CD4-positive, CD25-positive, alpha-beta regulatory T cell (primary cell): ENCODE data around the gene SLK. TPM values are rescaled to one million over a fixed set of nuclear protein-coding genes. Genes with fewer than 3 reads are reported as not detected.
A peak's percentile ranks its signal among the peaks of the same experiment; 100 is the strongest.

Experiments used
- ATAC-seq, 2 donors: fragments of 150-1000 bp; cut with Tn5 transposase; one replicate each; pipeline ENCODE4 v1.10.0; 2021; ENCODE audit warnings: low read depth in 2 of 2, moderate number of reproducible peaks in 2 of 2, moderate library complexity in 1 of 2
- DNase-seq, 3 donors: peaks; one replicate each; pipeline versions ENCODE4 v3.0.0 to v3.0.0-alpha.2; 2012 to 2022; ENCODE audit warnings: mixed read lengths in 1 of 3
- H3K27ac ChIP-seq: one replicate; pipeline ENCODE4 v1.7.0; 2013; ENCODE audit warnings: mild to moderate bottlenecking, low read length; ENCODE audit not compliant: insufficient read depth, poor library complexity, severe bottlenecking
- H3K27me3 ChIP-seq: one replicate; pipeline ENCODE4 v1.7.0; 2013; ENCODE audit warnings: low read length; ENCODE audit not compliant: control insufficient read depth, insufficient read depth
- H3K36me3 ChIP-seq: one replicate; pipeline ENCODE4 v1.7.0; 2013; ENCODE audit warnings: mild to moderate bottlenecking, low read length, moderate library complexity; ENCODE audit not compliant: control insufficient read depth, insufficient read depth
- H3K4me1 ChIP-seq: 2 replicates; pipeline ENCODE4 v1.7.0; 2013; ENCODE audit warnings: mild to moderate bottlenecking, low read length; ENCODE audit not compliant: insufficient read depth, control insufficient read depth, poor library complexity, severe bottlenecking
- H3K4me3 ChIP-seq: one replicate; pipeline ENCODE4 v1.7.0; 2013; ENCODE audit warnings: low read depth, mild to moderate bottlenecking, low read length, moderate library complexity
- H3K9me3 ChIP-seq, 2 experiments: 1 replicate in 1 of 2; 2 replicates in 1 of 2; pipeline ENCODE4 v1.7.0; 2013; ENCODE audit warnings: low read length in 2 of 2, mild to moderate bottlenecking in 1 of 2, moderate library complexity in 1 of 2; ENCODE audit not compliant: control insufficient read depth in 2 of 2
- H3K27ac Mint-ChIP-seq, 3 donors: one replicate each; pipeline ENCODE4 v1.8.0; 2020 to 2022; ENCODE audit warnings: mild to moderate bottlenecking in 3 of 3, mixed read lengths in 3 of 3, moderate library complexity in 2 of 3
- H3K27me3 Mint-ChIP-seq: one replicate; pipeline ENCODE4 v1.8.0; 2022; ENCODE audit warnings: mild to moderate bottlenecking, mixed read lengths
- H3K36me3 Mint-ChIP-seq: one replicate; pipeline ENCODE4 v1.8.0; 2020; ENCODE audit warnings: mixed read lengths
- H3K4me1 Mint-ChIP-seq, 4 donors: one replicate each; pipeline ENCODE4 v1.8.0; 2020 to 2022; ENCODE audit warnings: mixed read lengths in 4 of 4, mild to moderate bottlenecking in 1 of 4
- H3K4me3 Mint-ChIP-seq, 4 donors: one replicate each; pipeline ENCODE4 v1.8.0; 2020 to 2022; ENCODE audit warnings: mild to moderate bottlenecking in 4 of 4, mixed read lengths in 4 of 4, moderate library complexity in 3 of 4
- H3K9me3 Mint-ChIP-seq, 7 donors: one replicate each; pipeline ENCODE4 v1.8.0; 2020 to 2022; ENCODE audit warnings: mixed read lengths in 7 of 7, mild to moderate bottlenecking in 3 of 7, moderate library complexity in 2 of 7
- polyA plus RNA-seq, 4 donors: library from polyadenylated mRNA; unstranded; fragments of 300-500 nt; fragmentation: Illumina TruSeq; gene quantifications; one replicate each; pipeline ENCODE4 v1.2.3, GENCODE V29; 2021
- total RNA-seq: library from RNA; stranded (reverse); gene quantifications from one replicate; pipeline ENCODE4 v1.2.3, GENCODE V29; 2022

Gene SLK
- total and polyA plus RNA-seq, 5 donors from 2014 or later = 3.2 to 23.5 (median 3.4) TPM

DNA sequence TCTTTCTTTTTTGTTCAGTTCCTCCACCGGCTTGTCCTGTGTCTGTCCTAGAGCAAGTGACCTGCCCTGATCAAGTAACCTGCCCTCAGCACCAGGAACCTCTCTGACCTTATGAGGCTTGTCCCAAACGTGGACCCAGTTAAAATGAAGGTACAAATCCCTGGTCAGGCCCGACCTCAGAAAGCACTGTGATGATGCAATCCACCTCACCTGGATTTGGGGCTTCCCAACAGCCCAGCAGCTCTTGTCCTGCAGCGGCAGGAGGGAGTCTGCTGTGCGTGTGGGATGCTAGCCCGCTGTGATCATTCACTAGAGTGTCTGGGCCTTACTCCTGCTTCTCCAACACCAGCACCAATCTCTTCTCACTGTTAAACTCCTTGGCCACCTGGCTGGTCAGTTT lies 107.6 kb downstream of the SLK start:
- peaks cover 0 to 5% (median 1%) of the 10 kb centered on the region in 4 donors for H3K4me1 Mint-ChIP-seq
- H3K27me3 Mint-ChIP-seq = no peaks in the 10 kb centered on the region
- Histone ChIP-seq H3K4me3 (no peak overlapping the region), H3K4me1 (no peaks in the 10 kb centered on the region), H3K36me3 (no peaks in the 10 kb centered on the region), H3K27ac (no peak overlapping the region), H3K9me3 (no peaks in the 10 kb centered on the region), H3K27me3 (no peaks in the 10 kb centered on the region)
- no peak overlapping the region for H3K27ac Mint-ChIP-seq
- no peaks in the 10 kb centered on the region for H3K36me3 Mint-ChIP-seq
- ATAC-seq (no peak), DNase-seq (no peak)
- H3K9me3 Mint-ChIP-seq = no peaks in the 10 kb centered on the region
- no peak overlapping the region for H3K4me3 Mint-ChIP-seq

DNA sequence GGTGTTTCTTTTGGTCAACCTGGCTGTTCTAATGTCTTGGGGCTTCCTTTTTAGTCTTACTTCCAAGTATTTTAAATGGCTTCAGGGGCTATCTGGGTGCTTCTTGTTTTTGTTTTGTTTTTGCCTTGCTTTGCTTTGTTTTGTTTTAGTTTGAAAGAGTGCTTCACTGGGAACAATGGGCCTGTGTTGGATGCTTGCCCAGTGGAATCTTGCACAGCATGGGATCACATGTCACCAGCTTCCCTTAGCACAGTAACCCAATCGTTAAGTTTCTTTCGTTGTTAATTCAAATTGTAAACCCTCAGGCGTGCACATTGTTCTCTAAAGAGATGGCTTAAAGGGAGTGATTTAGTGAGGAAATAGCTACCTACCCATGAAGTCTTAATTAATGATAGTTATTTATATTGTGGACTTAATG lies 109.8 kb downstream of the SLK start:
- Mint-ChIP-seq H3K27ac (no peak overlapping the region), H3K9me3 (no peaks in the 10 kb centered on the region), H3K27me3 (no peaks in the 10 kb centered on the region), H3K36me3 (no peaks in the 10 kb centered on the region), H3K4me1 (peaks cover 0 to 5% (median under 1%) of the 10 kb centered on the region in 4 donors), H3K4me3 (no peak overlapping the region)
- Histone ChIP-seq H3K27me3 (no peaks in the 10 kb centered on the region), H3K4me3 (no peak overlapping the region), H3K4me1 (no peaks in the 10 kb centered on the region), H3K27ac (no peak overlapping the region), H3K36me3 (no peaks in the 10 kb centered on the region), H3K9me3 (no peaks in the 10 kb centered on the region)
- ATAC-seq (no peak), DNase-seq (no peak)

DNA sequence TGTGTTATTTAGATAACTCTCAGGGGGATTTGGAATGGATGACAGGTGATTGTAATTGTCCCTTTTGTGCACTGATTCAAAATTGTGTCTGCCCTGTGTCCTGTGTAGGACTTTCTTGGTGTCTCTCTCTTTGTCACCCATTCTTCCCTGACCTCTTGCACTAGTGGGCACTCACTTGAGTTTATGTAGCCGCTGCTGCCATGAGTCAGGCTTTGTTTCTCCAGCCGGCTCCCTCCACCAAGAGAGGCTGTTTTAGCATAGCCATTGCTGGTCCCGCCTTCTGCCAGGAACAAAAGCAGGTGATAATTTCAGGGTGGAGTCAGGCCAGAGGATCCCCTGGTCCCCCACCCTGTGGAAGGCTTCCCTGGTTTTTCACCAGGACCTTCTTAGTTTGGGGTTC lies 110.3 kb downstream of the SLK start:
- H3K4me3 Mint-ChIP-seq = no peak overlapping the region
- no peaks in the 10 kb centered on the region for H3K36me3 ChIP-seq
- no peak for ATAC-seq
- H3K27me3 ChIP-seq = peaks cover 3% of the 10 kb centered on the region
- no peak for DNase-seq
- H3K9me3 ChIP-seq = no peaks in the 10 kb centered on the region
- H3K27me3 Mint-ChIP-seq = no peaks in the 10 kb centered on the region
- H3K9me3 Mint-ChIP-seq = no peaks in the 10 kb centered on the region
- H3K4me1 ChIP-seq = no peaks in the 10 kb centered on the region
- no peaks in the 10 kb centered on the region for H3K36me3 Mint-ChIP-seq
- H3K27ac ChIP-seq = no peak overlapping the region
- H3K4me1 Mint-ChIP-seq = peaks cover 0 to 5% (median 0%) of the 10 kb centered on the region in 4 donors
- H3K4me3 ChIP-seq = no peak overlapping the region
- H3K27ac Mint-ChIP-seq = no peak overlapping the region

DNA sequence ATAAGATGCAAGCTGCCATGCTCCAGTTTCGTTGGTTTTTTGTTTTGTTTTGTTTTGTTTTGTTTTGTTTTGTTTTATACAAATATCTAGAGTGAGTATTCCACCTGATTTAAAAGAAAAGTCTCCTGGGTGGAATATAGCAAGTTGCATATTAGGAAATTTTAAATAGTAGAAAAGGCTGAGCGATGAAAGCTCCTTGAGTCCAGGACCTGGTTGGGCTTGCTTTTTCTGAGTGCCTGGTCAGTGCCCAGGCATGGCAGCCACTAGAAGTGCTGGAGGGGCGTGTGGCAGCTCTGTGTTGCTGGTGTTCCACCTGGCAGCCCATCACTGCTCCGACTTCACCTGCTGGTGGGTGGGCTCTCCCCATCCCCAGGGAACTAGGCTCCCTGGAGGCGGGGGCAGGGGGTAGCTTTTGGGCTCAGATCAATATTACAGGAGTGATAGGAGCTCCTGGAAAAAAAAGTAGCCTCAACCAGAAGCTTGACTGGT lies 110.8 kb downstream of the SLK start:
- H3K36me3 Mint-ChIP-seq = no peaks in the 10 kb centered on the region
- peak in 1 of 2 donors; percentile 8 for ATAC-seq

More for the DNA sequence above, 110.8 kb downstream of the SLK start:
- no peaks in the 10 kb centered on the region for H3K4me1 ChIP-seq
- no peaks in the 10 kb centered on the region for H3K36me3 ChIP-seq
- Mint-ChIP-seq H3K4me3 (no peak overlapping the region), H3K9me3 (no peaks in the 10 kb centered on the region), H3K4me1 (peaks cover 0 to 4% (median 0%) of the 10 kb centered on the region in 4 donors), H3K27ac (no peak overlapping the region), H3K27me3 (no peaks in the 10 kb centered on the region)
- peaks cover 3% of the 10 kb centered on the region for H3K27me3 ChIP-seq
- no peak overlapping the region for H3K4me3 ChIP-seq
- H3K9me3 ChIP-seq = no peaks in the 10 kb centered on the region
- no peak overlapping the region for H3K27ac ChIP-seq
- no peak for DNase-seq

Other genes with a start within 250 kb of the SLK start
- gene SH3PXD2A, start 111.6 kb upstream of the SLK start, total RNA-seq = 15.4 TPM
- gene SH3PXD2A, start 111.6 kb upstream of the SLK start, polyA plus RNA-seq = under 1 TPM; 0.24 to 0.59 (median 0.38) TPM
- gene STN1, start 49.0 kb upstream of the SLK start, total RNA-seq = 44.1 TPM
- 100 to 1,000 TPM in 3 of 4 donors, 10 to 100 TPM in 1; 94.5 to 122 (median 109) TPM for gene STN1, start 49.0 kb upstream of the SLK start, polyA plus RNA-seq
- not detected for gene COL17A1, start 118.7 kb downstream of the SLK start, total RNA-seq
- gene COL17A1, start 118.7 kb downstream of the SLK start, polyA plus RNA-seq = under 1 TPM in 1 of 4 donors, not detected in 3; 0.24 TPM
- 12.9 TPM for gene SFR1, start 155.0 kb downstream of the SLK start, total RNA-seq
- gene SFR1, start 155.0 kb downstream of the SLK start, polyA plus RNA-seq = 10 to 100 TPM; 14.5 to 19.6 (median 15.3) TPM